ENCODE data around the gene ZNF595. TPM values are rescaled to one million over a fixed set of nuclear protein-coding genes. Genes with fewer than 3 reads are reported as not detected.
"Not testable (repeated sequence)": the region's sequence is repeated elsewhere in the genome, so short reads cannot be mapped to it uniquely, and the experiment has no call there.

ZNF595 gene
- total RNA-seq, 1 experiment from 2014 or later, result 12.5 TPM

GRCh38 chr4:24359-24758 is 28.8 kb upstream of the ZNF595 start:
- H3K79me2 ChIP-seq (ENCODE audit: insufficient read depth, low read length); H3K4me2 ChIP-seq (ENCODE audit: insufficient read depth, insufficient read length, low read length); H3K9me3 ChIP-seq (ENCODE audit: control insufficient read depth, low read depth, low read length); H4K5ac ChIP-seq (ENCODE audit: insufficient read length, low read depth, low read length); H3K27ac ChIP-seq (ENCODE audit: insufficient read length, low read depth, low read length); H2BK5ac ChIP-seq (ENCODE audit: insufficient read length, low read length); H3K27me3 Mint-ChIP-seq (ENCODE audit: low read depth); H3K4ac ChIP-seq (ENCODE audit: low read depth, low read length); H3K18ac ChIP-seq (ENCODE audit: insufficient read length, low read depth, low read length); H3K56ac ChIP-seq (ENCODE audit: insufficient read length, low read depth, low read length); H3K27me3 ChIP-seq (ENCODE audit: insufficient read depth, low read length); H3K27ac Mint-ChIP-seq; H2BK12ac ChIP-seq (ENCODE audit: insufficient read length, low read depth, low read length); H2AFZ ChIP-seq (ENCODE audit: low read length); H3K36me3 Mint-ChIP-seq (ENCODE audit: insufficient read depth in 1 of 3, low read depth in 3 of 3); H2AK5ac ChIP-seq (ENCODE audit: insufficient read length, low read length); H2BK15ac ChIP-seq (ENCODE audit: low read depth, low read length); H2BK20ac ChIP-seq (ENCODE audit: low read depth, low read length, poor library complexity, severe bottlenecking); H3K79me1 ChIP-seq (ENCODE audit: insufficient read depth, low read depth, low read length, poor library complexity, severe bottlenecking); H3K4me1 ChIP-seq (ENCODE audit: insufficient read depth, low read length); H3K14ac ChIP-seq (ENCODE audit: insufficient read depth, low read length); H3K23ac ChIP-seq (ENCODE audit: insufficient read length, low read depth, low read length); H4K91ac ChIP-seq (ENCODE audit: insufficient read length, low read depth, low read length); H4K8ac ChIP-seq (replicated peaks; ENCODE audit: insufficient read length, low read depth, low read length); H4K20me1 ChIP-seq (ENCODE audit: control insufficient read depth, insufficient read depth, insufficient read length); DNase-seq; H2BK120ac ChIP-seq (ENCODE audit: low read depth, low read length, poor library complexity, severe bottlenecking); H3K23me2 ChIP-seq (ENCODE audit: insufficient read length, low read depth, low read length, poor library complexity, severe bottlenecking); H3K9ac ChIP-seq (ENCODE audit: extremely low read depth, insufficient read length, low read length); H3K4me1 Mint-ChIP-seq; H3T11ph ChIP-seq (ENCODE audit: low read length); H3K4me3 Mint-ChIP-seq: not testable (repeated sequence)
- peaks cover 23 to 29% of the 10 kb centered on the region in 2 experiments for H3K9me3 Mint-ChIP-seq
- no CpG with 5 or more reads among the region's 1 CpG for WGBS (ENCODE audit: extremely low coverage, insufficient read length, low lambda C conversion rate)

DNA sequence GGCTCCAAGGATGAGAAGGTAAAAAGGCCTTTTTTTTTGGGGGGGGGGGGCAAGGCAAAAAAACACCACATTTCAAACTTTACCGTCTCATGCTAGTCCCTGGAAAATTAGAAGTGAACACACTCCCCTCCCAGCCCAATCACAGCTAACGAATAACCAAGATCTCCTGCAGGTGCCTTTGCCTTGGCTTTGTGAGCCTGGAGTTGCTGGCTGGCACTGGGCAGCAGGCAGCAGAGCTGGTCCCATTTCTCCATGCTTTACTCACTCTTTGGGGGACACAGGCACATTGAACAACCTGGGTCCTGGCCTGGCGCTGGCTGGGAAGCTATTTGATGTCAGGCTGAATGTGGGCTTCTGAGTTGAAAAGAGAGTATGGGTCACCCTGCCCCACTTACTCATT is 25.6 kb upstream of the ZNF595 start:
- not testable (repeated sequence) for H3K4ac ChIP-seq (ENCODE audit: low read depth, low read length); H3K4me3 Mint-ChIP-seq; H3T11ph ChIP-seq (ENCODE audit: low read length); H3K56ac ChIP-seq (ENCODE audit: insufficient read length, low read depth, low read length); H3K4me1 Mint-ChIP-seq; H3K36me3 Mint-ChIP-seq (ENCODE audit: insufficient read depth in 1 of 3, low read depth in 3 of 3); H2BK120ac ChIP-seq (ENCODE audit: low read depth, low read length, poor library complexity, severe bottlenecking); H3K9me3 ChIP-seq (ENCODE audit: control insufficient read depth, low read depth, low read length); H3K27ac ChIP-seq (ENCODE audit: insufficient read length, low read depth, low read length); H4K20me1 ChIP-seq (ENCODE audit: control insufficient read depth, insufficient read depth, insufficient read length); DNase-seq; H3K27me3 ChIP-seq (ENCODE audit: insufficient read depth, low read length); H3K4me2 ChIP-seq (ENCODE audit: insufficient read depth, insufficient read length, low read length); H3K23me2 ChIP-seq (ENCODE audit: insufficient read length, low read depth, low read length, poor library complexity, severe bottlenecking); H4K8ac ChIP-seq (replicated peaks; ENCODE audit: insufficient read length, low read depth, low read length); H3K4me1 ChIP-seq (ENCODE audit: insufficient read depth, low read length); H2BK20ac ChIP-seq (ENCODE audit: low read depth, low read length, poor library complexity, severe bottlenecking); H2AK5ac ChIP-seq (ENCODE audit: insufficient read length, low read length); H3K27me3 Mint-ChIP-seq (ENCODE audit: low read depth); H3K79me1 ChIP-seq (ENCODE audit: insufficient read depth, low read depth, low read length, poor library complexity, severe bottlenecking); H2BK15ac ChIP-seq (ENCODE audit: low read depth, low read length); H3K14ac ChIP-seq (ENCODE audit: insufficient read depth, low read length); H2AFZ ChIP-seq (ENCODE audit: low read length); H3K23ac ChIP-seq (ENCODE audit: insufficient read length, low read depth, low read length); H3K27ac Mint-ChIP-seq; H4K91ac ChIP-seq (ENCODE audit: insufficient read length, low read depth, low read length); H3K9ac ChIP-seq (ENCODE audit: extremely low read depth, insufficient read length, low read length); H3K18ac ChIP-seq (ENCODE audit: insufficient read length, low read depth, low read length); H2BK5ac ChIP-seq (ENCODE audit: insufficient read length, low read length); H4K5ac ChIP-seq (ENCODE audit: insufficient read length, low read depth, low read length); H3K79me2 ChIP-seq (ENCODE audit: insufficient read depth, low read length); H2BK12ac ChIP-seq (ENCODE audit: insufficient read length, low read depth, low read length)
- WGBS (ENCODE audit: extremely low coverage, insufficient read length, low lambda C conversion rate), result no CpG with 5 or more reads among the region's 3 CpGs
- peaks cover 17 to 22% of the 10 kb centered on the region in 2 experiments for H3K9me3 Mint-ChIP-seq

Data from H9 (cell line).